NCI-H526 (cell line): ENCODE results near the gene ARIH2.
"Not testable (repeated sequence)": the region's sequence is repeated elsewhere in the genome, so short reads cannot be mapped to it uniquely, and the experiment has no call there.

ENCODE experiments used
- DNase-seq, 2 experiments: peaks; one replicate each; lab custom pipeline; 2025; lab: John Stamatoyannopoulos, UW

The ARIH2 gene

DNA sequence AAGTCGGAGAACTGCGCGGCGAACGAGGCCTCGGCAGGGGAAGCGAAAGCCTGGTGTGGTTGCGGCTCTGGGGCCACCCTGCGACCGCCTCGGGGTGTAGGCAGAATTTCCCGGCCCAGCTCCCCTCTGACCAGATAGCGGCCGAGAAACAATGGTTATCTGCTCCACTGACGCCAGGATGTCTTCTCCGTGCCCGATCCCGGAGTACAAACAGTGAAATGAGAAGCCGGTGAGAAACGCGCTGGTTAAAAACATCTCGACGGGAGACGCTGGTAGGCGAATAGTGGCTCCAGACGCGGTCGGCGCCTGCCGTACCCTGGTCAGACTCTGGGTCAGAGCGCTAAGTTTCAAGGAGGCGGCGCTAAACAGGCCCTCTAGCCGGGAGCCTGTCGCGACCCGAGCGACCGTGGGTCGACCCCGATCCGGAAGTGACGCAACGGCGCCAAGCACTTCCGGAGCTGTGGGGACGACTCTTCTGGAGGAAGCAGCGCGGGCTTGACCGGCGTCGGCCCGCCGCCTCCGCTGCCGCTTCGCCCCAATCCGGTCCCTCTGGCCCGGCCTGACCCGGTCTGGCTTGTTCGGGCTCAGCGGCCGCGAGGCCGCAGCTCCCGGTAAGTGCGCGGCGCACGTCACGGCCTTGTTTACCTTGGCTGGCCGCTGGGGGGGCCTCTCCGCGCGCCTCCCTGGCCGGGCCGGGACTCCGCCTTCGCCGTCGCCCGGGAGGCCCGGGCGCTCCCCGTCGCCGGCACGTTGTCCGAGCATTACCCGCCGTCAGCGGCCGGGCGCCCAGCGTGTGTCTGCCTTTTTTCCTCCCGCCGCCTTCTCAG, at the start of gene ARIH2:
TSS of gene ARIH2 (plus strand) at position 455 of the 827 bp plus-strand sequence. CDS start 8,717 bp downstream, outside the sequence.
- DNase-seq = peak; percentile 76 to 93

- DNase-seq = no peak
Observed at GRCh38 chr3:48877671-48878070, 41.0 kb upstream of the ARIH2 start.

- no peak for DNase-seq
Observed at GRCh38 chr3:48879307-48879993, 39.2 kb upstream of the ARIH2 start.

DNA sequence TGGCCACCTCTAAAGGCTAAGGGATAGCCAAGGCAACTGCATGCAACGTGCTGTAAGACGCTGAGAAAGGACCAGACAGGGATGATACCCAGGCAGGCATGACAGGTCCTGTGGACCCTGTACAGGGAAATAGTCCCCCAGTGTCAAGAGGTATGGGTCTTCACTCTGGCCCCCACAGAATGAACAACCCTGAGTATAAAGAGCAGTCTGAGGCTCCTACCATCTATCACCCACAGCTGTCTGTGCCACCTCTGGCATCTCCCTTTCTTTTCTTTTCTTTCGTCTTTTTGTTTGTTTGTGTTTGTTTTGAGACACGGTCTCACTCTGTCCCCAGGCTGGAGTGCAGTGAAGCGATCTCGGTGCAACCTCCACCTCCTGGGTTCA, 38.7 kb upstream of the ARIH2 start:
- no peak for DNase-seq

DNA sequence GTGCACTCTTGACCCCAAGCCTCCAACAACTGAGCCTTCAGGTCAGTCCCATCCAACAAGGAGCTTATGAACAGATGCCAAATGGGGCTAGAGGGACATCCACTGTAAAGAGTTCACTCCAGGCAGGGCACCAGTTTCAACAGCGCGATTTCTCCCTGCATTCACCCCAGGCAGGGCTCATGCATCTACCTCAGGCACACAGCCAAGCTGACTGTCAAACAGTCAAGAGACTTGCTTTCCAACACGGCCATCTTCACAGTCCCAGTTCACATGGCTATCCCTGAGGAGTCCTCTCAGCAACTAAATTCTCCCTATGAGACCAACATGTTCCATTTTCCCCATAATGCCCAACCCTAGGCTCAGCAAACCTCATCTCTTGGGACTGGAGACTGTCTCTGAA, 37.6 kb upstream of the ARIH2 start:
- no peak for DNase-seq

DNA sequence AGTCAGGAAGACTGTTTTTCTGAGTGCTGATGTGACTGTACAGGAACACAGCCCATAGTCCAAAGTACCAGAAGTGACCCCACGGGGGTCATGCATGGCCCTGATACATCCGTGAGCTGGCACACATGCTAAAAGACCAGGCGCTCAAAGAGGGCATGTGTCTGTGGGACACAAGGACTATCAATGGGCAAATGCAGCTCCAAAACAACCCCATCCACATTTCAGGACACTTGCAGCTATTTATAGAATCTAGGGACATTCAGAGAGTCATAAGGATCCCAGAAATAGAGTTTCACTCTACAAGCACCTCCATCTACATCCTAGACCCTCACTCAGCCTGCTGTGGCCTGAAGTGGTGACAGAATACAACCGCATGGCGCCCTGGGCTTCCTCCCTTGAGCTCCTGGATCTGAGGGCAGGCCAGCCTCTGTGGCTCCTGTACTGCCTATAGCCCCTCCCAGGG, 37.0 kb upstream of the ARIH2 start:
- no peak for DNase-seq

GRCh38 chr3:48885753-48886152, 32.9 kb upstream of the ARIH2 start:
- DNase-seq = no peak

DNA sequence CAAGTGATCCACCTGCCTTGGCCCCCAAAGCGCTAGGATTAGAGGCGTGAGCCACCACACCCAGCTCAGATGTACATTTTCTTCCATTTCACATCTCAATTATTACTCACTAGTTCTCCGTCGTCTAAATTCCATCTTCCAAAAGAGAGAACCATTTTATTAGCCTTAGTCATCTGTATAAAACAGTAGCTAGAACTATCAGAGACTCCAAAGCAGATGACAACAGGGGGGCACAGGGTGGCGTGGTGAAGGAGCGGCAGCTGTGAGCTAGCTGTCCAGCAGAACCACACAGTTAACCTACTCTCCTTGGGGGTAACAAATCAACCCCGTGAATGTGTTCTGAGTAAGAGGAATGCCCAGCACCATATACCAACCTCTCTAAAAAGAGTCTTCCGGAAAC, 27.0 kb upstream of the ARIH2 start:
- no peak for DNase-seq

GRCh38 chr3:48894516-48894915, 24.1 kb upstream of the ARIH2 start:
- no peak for DNase-seq

GRCh38 chr3:48896936-48897335, 21.7 kb upstream of the ARIH2 start:
- DNase-seq = no peak

DNA sequence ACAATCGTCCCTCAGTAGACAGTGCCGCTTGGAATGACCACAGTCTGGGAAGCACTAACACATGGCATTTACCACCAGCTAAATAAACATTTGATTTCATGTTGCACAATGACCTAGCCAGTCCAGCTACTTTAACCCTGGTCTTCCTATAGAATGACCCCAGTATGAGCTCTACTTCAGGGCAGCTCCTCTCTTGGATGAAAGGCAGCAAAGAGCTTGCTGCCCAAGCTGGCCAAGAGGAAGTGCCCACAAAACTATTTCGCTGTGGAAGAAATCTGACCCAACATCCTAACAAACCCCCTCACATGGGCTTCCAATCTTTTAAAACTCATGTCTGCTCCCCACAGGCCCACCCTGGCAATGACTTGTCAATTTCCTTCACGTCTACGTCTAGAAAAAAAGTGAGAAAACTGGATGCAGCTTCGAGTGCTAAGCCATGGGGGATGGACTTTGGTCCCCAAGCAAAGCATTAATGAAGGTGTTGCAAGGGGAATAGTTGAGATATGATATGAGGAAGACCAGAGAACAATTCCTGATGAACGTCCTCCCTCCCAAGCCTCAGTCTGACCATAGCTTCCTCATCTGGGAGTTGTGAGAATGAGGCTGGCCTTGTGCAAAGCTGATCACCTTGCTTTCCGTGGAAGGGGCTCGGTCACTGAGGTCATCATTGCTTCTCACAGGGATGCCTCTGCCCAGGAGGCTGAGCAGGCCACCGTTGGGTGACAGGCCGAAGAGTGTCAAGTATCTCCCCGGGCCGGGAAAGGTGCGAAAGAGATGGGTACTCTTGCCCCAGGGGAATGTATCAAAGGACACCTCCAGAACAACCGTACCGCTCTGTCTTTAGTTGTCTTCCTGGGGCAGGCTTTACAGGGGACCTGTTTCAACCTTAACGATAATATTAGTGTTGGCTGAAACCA, 20.9 kb upstream of the ARIH2 start:
- DNase-seq = no peak

DNA sequence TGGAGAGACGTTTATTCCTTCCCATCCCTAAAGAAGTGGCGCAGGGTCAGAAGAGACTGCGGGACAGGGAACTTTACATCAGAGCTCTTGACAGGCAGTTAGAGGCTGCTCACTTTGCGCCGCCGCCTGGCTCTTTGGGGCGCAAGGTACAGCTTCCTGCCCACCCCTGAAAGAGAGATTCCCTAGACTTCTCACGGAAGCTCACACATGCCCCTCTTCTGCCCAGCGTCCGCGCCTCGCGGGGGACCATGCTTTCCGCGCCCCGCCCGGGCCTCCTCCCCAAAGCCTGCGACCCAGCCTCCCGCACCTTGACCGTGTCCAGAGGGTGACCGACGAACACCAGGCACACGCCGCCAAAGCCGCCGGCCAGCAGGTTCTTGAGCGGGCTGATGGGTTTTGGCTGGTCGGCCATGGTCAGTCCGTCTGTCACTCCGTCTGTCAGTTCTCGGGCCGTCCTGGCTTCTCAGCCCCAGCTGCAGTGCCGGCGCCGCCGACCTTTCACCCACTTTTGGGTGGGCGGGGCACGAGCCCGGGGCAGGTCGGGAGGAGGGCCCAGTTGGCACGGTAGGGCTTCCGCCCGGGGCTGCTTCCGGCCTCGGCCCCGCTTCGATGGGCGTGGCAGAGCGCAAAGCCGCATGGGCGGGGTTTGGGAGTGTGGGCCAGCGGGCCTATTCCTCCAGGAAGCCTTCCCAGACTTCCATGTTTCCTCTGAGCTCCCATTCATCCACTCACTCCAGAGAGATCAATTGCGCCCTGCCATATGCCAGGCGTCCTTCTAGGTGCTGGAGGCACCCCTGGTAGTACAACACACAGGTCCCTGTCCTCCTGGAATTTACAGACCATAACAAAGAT, 20.0 kb upstream of the ARIH2 start, which contains the start of gene SLC25A20:
TSS of gene SLC25A20 (minus strand) at position 500 of the 852 bp plus-strand sequence. CDS start at position 412, 88 bp downstream.
- peak; percentile 52 to 94 for DNase-seq

GRCh38 chr3:48899273-48899672, 19.4 kb upstream of the ARIH2 start:
- no peak for DNase-seq

DNA sequence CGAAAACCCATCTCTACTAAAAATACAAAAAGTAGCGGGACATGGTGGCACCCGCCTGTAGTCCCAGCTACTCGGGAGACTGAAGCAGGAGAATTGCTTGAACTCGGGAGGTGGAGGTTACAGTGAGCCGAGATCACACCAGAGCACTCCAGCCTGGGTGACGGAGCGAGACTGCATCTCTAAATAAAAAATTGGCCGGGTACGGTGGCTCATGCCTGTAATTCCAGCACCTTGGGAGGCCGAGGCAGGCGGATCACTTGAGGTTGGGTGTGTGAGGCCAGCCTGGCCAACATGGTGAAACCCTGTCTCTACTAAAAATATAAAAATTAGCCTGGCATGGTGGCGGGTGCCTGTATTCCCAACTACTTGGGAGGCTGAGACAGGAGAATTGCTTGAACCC, 11.6 kb upstream of the ARIH2 start:
- not testable (repeated sequence) for DNase-seq

GRCh38 chr3:48915296-48915695, 3.3 kb upstream of the ARIH2 start:
- DNase-seq = no peak

DNA sequence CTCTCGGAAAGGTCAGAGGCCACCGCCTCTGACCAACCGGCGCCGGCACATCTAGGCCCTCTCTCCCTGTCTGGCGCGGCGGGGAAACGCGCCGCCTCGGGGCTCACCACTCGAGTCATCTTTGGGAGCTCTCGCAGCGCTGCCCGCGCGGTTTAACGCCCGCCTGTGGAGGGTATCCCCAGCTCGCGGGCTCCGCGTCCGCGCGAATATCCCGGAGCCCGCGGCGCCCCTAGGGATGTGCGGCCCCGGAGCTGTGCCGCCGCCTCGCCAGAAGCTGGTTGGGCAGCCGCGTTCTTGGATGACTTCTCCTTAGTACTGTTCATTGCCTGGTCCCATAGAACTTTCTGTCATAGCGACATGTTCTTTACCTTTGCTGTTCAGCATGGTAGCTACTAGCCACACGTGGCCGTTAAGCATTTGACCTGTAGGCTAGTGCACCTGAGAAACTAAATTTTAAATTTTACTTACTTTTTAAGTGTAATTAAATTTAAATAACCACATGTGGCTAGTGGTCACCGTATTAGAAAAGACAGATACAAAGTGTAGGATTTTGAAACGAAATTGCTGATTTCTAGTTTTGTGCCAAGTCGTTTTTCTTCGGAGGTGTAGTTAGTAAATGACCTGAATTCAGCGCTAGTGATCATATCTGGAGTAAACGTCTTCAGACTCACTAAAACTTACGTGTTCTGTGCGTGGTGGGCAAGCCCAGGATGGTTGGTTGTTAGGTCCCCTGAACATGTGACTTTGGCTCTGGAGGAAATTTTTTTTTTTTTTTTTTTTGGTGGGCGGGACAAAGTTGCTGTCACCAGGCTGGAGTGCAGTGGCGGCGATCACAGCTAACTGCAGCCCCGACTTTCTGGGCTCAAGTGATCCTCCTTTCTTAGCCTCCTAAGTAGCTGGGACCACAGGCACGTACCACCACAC, 835 bp downstream of the ARIH2 start:
- peak; percentile 7 to 61 for DNase-seq

DNA sequence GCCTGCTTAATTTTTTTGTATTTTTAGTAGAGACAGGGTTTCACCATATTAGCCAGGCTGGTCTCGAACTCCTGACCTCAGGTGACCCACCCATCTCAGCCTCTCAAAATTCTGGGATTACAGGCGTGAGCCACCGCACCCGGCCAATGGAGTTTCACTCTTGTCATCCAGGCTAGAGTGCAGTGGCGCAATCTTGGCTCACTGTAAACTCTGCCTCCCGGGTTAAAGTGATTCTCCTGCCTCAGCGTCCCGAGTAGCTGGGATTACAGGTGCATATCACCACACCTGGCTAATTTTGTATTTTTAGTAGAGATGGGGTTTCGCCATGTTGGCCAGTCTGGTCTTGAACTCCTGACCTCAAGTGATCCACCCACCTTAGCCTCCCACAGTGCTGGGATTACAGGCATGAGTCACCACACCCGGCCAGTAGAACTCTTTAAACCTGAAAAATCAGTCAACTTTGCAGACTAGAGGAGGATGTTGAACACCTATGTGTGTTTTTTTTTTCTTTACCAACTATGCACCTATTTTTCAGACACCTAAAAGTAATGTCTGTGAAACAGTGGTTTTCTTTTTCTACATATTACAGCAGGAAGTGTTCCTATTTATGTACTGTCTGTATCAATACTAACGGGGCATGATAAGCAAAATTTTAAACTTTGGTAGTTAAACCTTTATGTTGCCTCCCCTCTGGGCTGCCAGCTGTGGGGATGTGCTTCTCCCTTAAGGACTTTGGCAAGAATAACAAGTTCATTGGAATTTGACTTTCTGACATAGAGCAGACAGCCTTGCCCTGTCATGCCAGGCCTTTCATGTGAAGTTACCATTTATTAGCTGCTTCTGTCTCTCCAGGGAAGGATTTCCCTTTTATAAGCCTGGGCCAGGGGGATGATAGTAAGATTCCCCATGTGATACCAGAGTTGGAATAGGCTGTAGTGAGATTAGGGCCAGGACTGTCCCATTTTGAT, 8.1 kb downstream of the ARIH2 start:
- DNase-seq = no peak

DNA sequence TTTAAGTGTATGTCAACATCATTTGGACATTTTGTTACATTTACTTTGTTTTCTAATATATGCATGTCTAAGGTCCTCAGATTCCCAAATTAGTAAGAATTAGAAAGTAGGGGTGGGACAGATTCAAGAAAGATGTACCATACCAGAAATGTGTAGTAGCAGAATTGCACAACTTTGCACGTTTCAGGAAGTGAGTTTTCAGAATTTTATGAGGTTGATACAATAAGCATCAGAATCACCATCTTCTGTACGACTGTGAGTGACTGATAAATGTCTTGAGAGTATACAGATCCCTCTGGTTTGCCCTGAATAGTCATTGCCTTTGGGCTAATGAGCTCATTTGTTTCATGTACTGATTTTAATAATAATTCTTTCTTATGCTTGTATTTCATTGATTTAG, 9.3 kb downstream of the ARIH2 start:
- no peak for DNase-seq

DNA sequence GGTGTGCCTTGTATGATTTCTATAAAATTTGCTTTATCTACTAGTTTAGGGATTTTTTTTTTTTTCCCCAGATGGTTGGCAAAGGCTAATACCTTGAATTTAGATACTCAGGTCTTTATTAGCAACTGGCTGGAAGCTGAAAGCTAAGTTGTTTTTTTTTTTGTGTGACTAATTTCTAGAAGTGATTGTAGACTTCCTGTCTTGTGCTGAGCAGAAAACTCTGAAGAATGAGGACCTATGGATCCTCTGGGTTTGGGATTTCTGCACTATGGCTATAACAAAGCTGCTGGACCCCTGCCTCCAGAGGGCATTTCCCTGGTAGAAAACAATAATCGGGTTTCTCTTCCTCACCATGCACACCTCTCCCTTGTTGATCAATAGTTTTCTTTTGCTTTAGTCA, 10.0 kb downstream of the ARIH2 start:
- DNase-seq = no peak
